ENCODE results near the gene SKIC2.
"Not testable (repeated sequence)": the region's sequence is repeated elsewhere in the genome, so short reads cannot be mapped to it uniquely, and the experiment has no call there.

Gene SKIC2

GRCh38 chr6:32005538-32005880, 46.5 kb downstream of the SKIC2 start:
- DNase-seq = not testable (repeated sequence)

- not testable (repeated sequence) for DNase-seq
These were observed 47.1 kb downstream of the SKIC2 start for GRCh38 chr6:32005991-32006529.

GRCh38 chr6:32007086-32007485, 48.1 kb downstream of the SKIC2 start:
- DNase-seq = not testable (repeated sequence)

- DNase-seq = not testable (repeated sequence)
These were observed 49.1 kb downstream of the SKIC2 start for GRCh38 chr6:32008037-32008436.

- DNase-seq = not testable (repeated sequence)
These were observed 49.6 kb downstream of the SKIC2 start for GRCh38 chr6:32008616-32009015.

GRCh38 chr6:32009537-32009936, 50.6 kb downstream of the SKIC2 start:
- DNase-seq = not testable (repeated sequence)

- not testable (repeated sequence) for DNase-seq
These were observed 52.0 kb downstream of the SKIC2 start for GRCh38 chr6:32010856-32011530.

GRCh38 chr6:32012941-32013617, 54.1 kb downstream of the SKIC2 start:
- DNase-seq = not testable (repeated sequence)

GRCh38 chr6:32013738-32014137, 54.8 kb downstream of the SKIC2 start:
- DNase-seq = not testable (repeated sequence)

- not testable (repeated sequence) for DNase-seq
These were observed 55.6 kb downstream of the SKIC2 start, which contains the start of gene C4B for GRCh38 chr6:32014547-32014946. TSS of gene C4B (plus strand) at chr6:32014795. CDS start at chr6:32014846, 51 bp downstream.
